Stimulated activated CD8-positive, alpha-beta memory T cell treated with anti-CD3 and anti-CD28 coated beads, Interleukin-2, amount 100 ng/mL, for 1 hour (primary cell): ENCODE measurements around the gene GNAI2.

Source experiments
- DNase-seq, 2 donors: peaks; one replicate each; pipeline ENCODE4 v3.0.0-alpha.2; 2020; ENCODE audit warnings: low read depth in 2 of 2

GNAI2 gene

GRCh38 chr3:50297896-50298725 is 62.1 kb downstream of the GNAI2 start:
- DNase-seq = no peak

DNA sequence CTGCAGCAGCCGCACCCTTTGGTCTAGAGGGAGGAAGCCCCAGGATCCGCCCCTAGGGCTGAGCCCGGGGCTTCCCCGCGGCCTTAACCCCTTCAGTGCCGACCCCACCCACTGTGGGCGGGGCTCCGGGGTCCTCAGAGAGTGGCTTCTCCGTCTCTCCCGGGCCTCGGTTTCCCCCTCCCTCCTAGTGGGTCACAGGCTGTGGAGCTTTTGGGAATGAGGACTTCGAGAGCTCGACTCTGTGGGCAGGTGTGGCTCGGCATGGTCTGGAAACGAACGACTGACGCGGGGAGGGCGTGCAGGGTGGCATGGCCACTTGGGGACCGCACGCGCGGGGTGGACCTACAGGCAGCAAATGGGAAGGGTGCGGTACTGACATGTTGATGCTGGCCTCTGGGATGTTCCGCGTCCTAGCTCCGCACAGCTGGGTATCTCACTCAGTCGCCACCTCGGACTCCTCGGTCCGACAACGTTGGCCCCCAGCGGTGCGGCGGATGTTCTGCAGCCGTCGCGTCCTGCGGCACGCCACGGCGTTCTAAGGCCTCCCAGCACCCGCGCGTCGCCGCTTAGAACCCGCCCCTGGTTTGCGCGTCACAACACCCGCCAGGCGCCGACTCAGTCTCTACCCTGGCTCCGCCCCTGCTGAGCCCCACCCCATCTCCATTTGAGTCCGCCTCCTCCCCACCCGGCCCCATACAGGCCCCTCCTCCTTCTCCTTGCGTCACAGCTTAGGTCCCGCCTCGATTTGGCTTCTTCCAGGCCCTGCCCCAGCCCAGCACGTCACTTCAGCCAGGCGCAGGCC is 63.0 kb downstream of the GNAI2 start, which contains the start of the genes HYAL3 and NAA80:
HYAL3 (minus strand) TSS at position 570 of the 802 bp plus-strand sequence. CDS start 3,803 bp downstream, outside the sequence.
NAA80 (minus strand) TSS at position 570 of the 802 bp plus-strand sequence. CDS start 1,942 bp downstream, outside the sequence.
- peak; percentile 97 to 98 for DNase-seq

DNA sequence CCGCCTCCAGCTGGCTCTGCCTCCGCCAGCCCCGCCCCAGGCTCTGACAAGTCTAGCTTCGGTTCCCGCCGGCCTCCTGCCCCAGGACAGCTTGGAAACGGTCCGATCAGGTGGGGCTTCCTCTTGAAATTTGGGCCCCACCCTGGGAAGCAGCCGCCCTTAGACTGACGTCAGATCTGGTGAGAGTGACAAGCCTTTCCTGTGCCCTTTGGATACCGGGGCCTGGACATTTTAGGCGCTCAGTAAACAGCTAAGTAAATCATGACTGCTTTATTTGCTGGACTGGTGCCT is 63.6 kb downstream of the GNAI2 start:
- no peak for DNase-seq

DNA sequence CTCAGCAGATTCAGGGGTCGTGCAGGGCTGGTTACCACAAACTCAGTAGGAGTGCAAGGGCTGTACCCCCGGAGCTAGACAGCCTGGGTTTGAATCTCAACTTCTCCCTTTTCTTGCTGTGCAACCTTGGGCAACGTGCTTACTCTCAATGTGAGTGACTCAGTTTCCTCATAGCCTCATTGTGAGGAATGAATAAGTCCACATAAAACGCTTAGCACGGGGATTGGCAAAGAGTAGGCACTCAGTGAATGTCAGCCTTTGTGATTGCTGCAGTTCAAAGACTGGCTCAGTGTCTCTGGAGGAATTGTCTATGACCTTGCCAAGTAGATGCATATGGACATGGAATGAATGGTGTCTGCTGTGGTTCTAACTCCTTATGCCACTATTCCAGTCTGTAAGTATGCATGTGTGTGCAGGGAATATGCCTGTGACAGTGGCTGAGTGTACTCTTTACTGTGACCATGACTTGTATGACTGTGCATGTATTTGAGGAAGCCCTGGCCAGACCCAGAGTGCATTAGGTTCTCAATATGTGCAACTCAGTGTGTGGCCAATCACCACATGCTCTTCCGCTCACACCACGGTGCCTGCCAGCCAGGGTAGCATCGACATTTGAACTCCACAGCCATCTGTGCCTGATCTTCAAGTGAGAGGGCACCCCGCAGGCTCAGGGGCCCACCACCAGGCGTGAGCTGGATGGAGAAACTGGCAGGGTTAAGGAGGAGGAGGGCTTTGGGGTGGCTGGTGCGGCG is 64.1 kb downstream of the GNAI2 start:
- DNase-seq = no peak

DNA sequence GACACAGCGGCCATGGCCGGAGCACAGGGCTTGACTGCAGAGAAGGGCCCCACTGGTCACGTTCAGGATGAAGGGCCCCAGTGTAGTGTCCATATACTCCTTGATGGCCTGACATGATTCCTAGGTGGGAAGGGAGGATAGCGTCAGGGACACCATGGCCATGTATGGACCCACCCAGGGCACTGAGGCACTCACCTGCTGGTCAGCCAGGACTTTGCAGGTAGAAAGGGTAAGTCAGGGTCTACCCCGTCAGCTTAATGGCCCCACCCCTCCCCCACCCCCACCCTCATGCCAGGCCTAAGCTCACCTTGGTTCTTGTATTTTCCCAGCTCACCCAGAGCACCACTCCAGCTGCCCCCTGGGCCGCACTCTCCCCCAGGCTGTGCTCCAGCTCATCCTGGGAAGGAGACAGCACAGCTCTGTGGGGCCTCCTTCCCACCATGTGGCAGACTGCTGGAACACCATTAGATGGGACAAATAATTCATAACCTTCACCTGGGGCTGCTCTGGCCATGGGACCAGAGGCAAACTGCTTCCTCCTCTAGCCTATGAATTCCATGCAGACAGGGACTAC is 64.8 kb downstream of the GNAI2 start:
- DNase-seq = no peak

DNA sequence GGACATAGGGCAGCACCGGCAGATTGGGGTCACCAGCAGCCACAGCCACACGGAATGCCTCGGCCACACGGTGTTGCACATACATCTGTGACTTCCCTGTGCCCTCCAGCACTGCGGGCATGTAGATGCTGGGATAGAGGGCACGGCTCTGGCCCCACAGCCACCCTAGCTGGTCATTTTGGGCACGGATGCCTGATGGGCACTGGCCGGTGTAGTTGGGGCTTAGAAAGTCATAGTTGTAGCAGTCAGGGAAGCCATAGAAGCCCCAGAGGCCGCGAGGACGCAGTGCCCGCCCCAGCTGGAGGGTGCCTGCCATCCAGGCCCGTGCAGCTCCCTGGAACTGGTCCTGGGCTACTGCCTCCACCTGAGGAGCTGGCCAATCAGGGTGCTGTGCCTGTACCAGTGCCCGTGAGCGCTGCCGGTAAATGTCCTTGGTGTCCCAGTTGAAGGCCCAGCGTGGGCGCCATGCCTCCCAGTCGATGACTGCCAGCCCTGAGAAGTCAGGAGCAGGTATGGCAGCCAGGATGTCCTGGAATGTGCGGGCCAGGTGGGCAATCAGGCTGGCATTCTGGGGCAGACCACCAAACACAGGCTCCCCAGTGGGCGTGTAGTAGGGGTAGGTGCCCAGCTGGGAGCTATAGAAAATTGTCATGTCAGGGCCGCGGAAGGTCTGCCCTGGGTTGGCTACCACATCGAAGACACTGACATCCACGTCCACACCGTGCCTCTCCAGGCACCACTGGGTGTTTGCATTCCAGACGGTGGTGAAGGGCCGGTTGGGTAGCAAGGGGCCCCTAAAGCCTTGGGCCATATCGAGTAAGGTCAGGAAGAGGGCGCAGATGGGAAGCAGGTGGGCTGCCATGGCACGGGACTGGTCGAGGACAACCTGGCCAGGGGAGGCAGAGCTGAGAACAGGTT is 66.3 kb downstream of the GNAI2 start:
- DNase-seq = no peak

DNA sequence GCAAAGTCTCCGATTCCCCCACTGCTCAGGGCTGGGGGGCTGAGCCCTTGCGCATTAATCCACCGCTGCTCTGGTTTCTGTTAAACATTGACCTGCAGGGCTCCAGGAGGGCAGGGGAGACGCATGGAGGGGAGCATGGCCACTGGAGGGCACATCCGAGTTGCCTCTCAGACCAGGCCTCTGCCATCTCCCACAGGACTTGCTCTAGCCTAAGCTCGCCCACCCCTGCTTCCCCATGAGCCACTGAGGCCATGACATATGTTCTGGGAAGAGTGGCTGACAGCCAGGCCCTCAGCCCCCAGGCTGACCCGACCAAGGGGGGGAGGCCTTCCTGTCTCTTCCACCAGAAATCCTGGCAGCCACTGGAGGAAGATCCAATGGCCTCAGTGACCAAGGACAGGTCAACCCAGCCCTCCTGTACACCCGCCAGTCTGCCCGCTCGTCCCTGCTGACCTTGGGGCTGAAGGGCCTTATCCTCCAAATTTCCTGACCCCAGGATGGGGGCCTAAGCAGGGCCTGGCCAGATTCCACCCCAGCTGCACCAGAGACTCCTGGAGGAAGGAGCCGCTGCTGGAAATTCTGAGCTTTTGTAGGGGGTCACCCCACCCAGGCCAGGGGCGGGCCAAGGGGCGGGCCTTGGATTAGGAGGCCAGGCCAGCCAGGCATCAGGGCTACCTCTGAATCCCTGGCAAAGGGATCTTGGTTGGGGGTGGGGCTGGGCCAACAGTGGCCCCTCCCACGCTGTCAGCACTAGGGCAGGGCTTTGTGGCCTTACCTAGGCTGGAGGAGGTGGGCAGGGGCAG is 67.2 kb downstream of the GNAI2 start, which contains the start of gene HYAL1:
HYAL1 (minus strand) TSS at position 562 of the 803 bp plus-strand sequence. CDS start 618 bp downstream, outside the sequence.
- no peak for DNase-seq

GRCh38 chr3:50304601-50305000 is 68.6 kb downstream of the GNAI2 start:
- no peak for DNase-seq
